GM21515 (cell line): ENCODE results near the gene LTBP1.
A peak's percentile ranks its signal among the peaks of the same experiment; 100 is the strongest.

Experiments used
- ATAC-seq: cut with Tn5 transposase; IDR thresholded peaks from one replicate; pipeline ENCODE4 v1.9.1; 2021; ENCODE audit not compliant: unreplicated experiment

LTBP1 gene

DNA sequence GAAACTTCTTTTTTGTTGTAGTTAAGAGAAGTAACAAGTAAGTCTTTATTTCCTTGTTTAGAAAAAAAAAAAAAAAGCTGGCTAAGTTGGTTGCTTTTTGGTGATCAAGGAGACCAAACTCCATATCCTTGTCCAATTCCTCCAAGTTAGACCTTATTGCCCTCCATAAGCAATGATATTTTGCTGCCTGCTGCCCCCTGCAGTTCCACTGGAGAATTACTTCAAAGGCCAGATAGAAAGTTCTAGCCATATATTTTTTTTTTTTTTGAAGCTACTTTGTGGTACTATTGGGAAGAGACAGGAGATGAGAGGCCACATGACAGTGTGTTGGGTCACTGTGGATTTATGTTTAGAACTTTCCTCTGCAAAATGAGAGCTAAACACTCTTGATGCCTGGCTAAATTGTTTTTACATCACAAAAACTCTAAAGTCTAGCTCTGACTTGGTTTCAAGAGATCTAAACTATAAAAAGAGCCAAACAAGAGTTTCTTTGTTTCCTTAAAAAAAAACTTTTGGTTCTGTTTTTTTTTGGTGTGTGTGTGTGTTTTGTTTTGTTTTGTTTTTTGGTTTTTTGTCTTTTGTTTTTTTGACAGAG lies 449.0 kb downstream of the LTBP1 start:
- ATAC-seq, result peak; percentile 54

DNA sequence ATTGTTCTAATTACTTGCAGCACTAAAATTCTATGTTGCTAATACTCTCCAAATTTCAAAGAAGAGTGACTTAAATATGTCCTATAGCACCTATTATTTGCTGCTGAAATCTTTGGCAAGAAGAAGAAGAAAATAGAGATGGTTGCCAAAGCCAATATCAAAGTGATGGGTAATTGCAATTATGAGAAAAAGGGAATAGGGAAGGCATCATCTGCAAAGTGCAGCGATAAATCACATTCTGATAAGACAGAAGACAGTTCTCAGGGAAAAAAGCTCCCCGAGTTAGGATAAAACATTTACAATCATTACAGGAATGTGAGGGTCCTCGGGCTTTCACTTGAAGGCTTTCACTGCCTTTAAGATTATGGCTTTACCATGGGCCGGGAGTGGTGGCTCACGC lies 457.6 kb downstream of the LTBP1 start:
- no peak for ATAC-seq

DNA sequence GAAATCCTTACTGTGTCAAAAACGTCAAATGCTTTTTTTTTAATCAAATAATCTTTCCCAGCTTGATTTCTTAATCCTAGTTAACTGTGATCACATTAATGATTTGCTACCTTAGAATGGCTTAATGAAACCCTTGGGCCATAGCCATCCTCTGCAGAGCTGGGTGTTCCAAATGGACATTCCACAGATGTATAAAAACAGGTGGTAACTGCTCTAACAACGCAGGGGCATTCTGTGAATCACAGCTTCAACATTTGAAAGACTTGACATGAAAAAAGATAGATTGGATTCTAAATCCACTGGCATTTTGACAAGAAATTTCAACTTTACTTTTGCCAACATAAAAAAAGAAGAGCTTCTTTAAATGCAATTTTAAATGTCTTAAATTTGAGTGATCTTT lies 459.9 kb downstream of the LTBP1 start:
- ATAC-seq, result no peak

DNA sequence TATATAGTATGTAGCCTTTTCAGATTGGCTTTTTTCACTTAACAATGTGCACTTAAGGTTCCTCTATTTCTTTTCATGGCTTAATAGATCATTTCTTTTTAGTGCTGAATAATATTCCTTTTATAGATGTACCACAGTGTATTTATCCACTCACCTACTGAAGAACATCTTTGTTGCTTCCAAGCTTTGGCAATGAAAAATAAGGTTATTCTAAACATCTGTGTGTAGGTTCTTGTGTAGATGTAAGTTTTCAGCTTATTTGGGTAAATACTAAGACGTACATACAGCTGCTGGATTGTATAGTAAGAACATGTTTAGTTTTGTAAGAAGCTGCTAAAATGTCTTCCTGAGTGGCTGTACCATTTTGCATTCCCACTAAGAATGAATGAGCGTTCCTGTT lies 461.4 kb downstream of the LTBP1 start:
- no peak for ATAC-seq

DNA sequence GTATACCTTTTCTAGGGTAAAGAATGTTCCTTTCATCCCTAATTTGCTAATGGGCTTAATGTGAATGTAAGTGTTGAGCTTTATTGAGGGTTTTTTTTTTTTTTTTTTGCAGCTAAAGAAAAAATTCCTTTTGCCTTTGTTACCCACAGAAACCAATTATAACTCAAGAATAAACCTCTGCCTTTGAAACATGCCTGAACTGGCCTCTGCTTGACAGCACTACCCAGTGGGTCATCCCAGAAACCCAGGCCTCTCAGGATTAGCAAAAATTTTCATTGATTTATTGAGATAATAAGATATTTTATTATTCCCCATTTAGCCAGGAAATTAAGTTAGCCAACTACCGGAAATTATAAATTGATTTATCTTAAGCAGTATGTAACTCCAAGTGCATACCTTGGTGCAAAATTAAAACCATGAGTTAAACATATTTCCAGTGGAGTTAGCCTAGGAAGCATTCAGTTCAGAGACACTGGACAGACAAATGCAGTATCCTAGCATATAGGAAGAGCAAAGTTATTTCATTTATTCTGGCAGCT lies 462.7 kb downstream of the LTBP1 start:
- no peak for ATAC-seq

DNA sequence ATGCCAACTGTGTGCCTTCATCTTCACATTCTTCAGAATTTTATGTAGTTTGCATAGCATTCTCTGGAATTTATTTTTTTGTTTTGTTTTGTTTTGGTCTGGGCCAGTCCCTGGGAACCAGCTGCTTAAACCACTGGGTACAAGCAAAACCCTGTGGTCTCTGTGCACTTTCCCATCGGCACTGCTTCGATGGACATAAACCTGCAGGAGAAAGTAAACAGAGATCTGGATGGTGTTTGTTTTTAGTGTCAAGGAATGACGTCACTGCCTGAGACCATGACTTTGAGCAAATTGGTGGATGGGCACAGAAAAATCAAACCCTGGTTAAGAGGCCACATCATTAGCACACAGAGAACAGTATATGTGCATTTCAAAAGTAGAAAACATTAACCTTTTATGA lies 465.0 kb downstream of the LTBP1 start:
- no peak for ATAC-seq

DNA sequence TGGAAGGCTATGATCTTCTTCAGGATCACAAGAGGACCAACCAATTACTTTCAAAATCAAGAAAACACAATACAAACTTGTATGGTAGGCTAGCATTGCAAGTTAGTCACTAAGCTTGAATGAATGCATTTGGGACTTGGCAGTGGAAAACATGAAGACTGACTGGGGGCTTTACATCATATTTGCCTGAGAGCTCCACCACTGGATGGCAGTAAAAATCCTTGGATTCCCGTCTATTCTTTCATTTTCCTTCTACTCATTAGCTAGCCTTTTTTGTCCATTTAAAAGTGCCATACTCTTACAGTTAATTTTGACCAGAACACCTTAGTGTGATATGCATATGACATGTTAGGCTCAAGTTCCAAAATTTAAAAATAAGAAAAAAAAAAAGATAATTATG lies 466.2 kb downstream of the LTBP1 start:
- ATAC-seq, result no peak

DNA sequence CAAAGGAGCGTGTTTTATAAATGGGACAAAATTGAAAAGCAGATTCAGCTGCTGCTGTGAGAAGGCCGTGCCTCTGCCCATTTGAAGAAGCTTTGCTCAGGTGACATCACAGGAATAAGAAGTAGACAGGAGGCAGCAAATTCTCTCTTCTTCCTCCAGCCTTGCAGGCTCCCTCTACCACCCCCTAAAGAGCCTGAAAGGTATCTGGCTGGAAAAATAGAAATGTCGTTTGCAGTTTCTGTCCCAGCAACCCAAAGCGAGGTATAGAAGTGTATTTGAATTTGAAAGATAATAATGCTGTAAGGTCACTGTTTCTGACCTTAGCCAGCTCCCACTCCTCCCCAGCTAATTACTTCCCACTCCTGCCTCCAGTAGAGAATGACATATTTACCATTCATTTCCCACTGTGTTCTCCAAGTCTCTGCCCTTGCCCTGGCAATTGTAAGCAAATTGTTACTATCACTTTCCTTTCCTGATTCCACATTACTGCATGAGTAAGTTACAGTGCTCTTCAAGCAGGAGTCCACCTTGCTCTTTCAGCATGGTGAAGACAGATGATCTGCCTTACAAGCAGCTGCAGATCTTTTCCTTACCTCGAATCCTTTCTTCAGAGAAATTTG lies 472.9 kb downstream of the LTBP1 start:
- ATAC-seq, result no peak

DNA sequence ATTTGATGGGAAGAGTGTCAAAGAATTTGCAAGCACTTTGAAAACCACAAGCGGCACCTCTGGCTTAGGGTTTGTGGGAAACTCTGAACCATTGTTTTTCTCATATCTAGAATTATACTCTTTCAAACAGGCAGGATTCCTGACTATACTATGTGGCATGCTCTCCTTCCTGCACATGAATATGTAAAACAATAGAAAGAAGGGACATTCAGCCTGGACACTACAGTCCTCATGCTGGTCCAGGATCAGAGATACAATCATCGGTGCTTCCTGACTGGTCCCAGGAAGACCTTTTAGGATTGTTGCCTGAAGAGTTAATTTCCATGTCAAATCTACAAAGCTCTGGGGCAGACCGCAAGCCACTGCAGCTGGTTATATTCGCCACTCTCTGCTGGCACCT lies 474.0 kb downstream of the LTBP1 start:
- ATAC-seq, result no peak

DNA sequence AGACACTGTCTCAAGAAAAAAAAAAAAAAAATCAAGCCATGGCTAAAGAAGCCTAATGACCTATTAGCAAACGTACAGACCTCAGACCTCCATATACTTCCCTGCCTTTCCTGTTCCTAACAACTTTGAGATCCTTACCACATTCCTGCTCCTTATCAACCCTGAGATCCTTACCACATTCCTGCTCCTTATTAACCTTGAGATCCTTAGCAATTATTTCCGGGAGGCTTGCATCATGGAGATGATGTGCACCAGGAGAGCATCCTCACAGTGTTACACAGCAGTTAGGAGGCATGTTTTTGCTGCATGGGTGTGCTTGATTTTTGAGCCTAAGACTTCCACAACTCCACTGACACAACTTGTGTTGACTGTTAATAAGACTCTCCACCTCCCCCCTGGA lies 475.1 kb downstream of the LTBP1 start:
- ATAC-seq, result no peak

DNA sequence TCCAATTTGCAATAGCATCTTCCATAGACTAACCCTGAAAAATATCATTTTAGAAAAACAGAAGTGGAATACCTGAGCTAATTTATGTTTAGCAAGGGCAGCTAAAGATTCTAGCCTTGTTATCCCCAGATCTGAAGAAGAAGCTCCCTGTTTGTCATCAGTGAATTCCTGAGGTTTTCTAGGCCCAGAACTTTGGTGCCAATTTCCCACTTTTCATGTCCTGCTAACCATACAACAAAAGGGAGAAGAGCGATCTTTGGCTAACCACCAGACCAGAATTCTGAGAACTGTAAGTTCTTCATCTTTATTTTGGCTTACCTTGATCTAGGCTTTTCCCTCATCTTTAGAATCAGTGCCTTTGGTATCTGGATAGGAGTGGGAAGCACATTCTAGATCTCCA lies 478.4 kb downstream of the LTBP1 start:
- no peak for ATAC-seq

DNA sequence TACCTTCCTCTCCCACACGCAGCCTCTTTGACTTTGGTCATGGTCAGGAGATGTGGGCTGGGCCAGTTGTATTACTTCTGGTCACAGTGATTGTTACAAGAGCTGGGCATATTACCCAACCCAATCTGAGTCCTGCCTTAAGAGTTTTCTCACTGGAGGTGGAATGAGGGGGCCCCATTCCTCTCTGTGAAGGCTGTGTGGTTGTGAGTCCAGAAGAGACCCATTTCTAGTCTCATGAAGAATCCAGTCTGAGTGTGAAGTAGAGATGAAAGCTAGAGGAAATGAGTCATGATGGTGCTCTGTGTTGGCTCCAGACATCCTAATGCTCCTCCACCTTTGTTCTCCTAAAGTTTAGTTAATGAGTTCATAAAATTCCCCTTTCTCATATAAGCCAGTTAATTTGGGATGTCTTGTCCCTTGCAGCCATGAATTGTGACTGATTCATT lies 478.9 kb downstream of the LTBP1 start:
- ATAC-seq, result no peak

DNA sequence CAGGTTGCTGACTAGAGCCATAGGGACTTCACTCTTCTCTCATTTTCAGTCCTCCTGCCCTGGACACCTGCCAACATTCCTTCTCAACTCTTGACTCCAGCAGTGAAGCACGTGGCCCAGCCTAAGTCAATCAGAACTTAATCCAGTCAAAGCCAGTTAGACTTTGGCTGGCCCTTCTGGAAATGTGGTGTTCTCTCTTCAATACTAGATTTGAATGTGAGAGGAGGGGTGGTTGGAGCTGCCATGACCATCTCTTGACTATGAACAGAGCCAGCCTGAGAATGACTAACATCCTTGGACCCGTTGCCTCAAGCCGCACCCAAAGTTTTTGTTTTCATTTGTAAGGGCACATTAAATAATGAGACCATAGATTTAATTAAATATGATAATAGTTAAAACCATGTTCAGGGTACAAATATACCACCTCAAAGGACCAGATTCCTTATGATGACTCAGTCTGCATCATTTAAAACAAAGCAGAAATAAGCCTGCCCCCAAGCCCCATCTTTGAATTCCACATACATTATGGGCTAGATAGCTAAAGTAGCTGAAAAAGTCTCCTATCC lies 480.0 kb downstream of the LTBP1 start:
- ATAC-seq, result no peak

DNA sequence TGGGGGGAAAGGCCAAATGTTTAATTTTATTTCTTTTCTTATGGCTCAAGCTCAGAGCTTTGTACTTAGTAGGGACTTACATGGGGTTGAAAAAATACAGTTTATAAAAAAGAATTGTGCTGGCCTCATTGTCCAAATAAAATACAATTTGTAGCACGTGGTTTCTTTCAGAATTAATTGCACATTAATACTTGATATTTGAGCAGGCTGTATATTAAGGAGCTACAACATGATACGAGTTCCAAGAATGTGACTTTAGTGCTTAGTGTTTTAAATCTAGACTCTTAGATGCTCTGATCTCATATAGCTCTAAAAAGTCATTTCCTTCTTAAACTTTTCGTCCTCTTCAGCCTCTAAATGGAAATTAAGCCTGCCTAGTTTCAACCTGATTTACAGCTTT lies 483.3 kb downstream of the LTBP1 start:
- no peak for ATAC-seq

DNA sequence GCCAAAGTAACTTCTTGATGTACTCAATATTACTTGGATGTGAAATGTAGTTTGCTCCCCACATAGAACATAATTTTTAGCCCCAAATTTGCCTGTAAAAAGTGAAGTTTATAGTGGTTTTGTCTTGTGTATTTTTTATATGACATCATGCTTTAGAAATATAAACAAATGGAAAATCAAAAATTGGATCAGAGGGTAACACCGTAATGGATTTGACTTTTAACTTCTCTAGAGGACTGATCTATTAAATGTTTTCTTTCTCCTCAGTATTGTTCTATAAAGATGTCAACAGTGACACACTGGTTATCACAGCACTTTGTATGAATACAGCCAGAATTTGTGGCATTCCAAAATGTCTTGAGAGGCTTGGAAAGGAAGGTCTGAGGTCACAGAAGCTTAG lies 484.1 kb downstream of the LTBP1 start:
- ATAC-seq, result no peak

DNA sequence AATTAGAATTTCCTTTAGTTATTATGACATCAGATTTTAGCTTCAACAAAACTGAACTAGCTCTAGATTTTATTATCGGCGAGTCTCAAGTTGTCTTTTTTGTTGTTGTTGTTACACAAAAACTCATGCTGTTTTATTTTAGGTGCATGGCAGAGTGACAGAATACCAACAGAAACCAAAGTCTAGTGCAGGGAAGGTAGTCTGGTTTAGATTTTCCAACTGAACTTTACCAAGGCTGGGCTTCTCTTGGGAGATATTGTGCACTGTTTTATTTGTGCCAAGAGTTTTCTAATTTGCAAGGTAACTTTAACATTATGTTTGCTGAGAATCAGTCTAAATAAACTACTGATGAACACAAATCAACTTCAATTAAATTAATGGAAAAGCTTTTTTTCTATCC lies 486.1 kb downstream of the LTBP1 start:
- ATAC-seq, result no peak

DNA sequence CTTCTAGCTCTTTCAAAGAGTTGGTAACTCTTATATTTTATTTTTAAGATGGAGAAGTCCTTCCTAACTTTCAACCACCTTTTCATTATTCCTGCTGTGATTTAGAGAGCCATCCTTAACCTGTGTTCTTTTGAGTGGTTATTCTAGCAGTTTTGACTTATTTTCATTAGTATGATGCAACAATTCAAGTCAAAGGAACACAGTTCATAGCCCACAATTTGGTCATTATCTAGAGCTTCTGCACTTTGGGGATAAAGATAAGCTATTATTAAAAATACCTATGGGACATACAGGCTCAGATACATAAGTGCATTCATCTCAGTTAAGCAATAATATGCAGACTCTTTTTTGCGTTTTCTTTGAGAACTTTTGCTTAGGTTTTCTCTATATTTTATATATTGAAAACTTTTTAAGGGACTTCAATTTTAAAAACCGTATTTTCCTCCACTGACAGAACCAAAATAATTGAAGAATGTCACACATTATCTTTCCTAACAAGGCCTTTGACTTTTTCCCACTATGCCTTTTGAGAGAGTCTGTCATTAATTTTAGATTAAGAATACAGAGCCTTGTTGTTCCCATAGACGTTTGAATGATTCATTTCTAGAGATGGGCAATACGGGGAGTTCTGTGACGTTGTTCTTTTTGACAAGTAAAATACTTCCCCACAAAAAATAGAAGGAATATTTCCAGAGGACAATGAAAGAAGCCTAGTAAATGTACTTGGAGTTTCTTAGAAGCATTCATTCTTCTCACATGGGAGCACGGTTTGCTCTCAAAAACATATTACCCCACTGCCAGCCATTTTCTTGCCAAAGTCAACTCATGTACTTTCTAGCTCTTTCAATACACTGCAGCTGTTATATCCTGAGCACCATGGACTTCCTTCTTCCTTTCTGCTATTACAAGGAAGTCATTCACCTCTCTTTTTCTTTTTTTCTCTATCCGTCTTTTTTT lies 486.8 kb downstream of the LTBP1 start:
- ATAC-seq, result no peak

DNA sequence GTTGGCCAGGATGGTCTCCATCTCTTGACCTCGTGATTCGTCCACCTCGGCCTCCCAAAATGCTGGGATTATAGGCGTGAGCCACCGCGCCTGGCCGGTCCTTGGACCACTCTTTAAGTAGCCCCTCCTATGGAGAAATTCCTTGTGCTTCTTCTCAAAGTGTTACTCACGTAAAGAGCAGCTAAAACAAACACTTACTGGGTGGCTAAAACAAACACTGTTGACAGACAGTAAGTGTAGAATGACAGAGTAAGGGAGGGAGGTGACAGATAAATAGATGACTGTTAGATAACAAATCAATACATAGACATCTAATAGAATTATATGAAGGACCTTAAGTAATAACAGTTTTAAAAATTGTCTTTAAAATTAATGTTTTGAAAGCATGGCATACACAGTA lies 488.8 kb downstream of the LTBP1 start:
- no peak for ATAC-seq

DNA sequence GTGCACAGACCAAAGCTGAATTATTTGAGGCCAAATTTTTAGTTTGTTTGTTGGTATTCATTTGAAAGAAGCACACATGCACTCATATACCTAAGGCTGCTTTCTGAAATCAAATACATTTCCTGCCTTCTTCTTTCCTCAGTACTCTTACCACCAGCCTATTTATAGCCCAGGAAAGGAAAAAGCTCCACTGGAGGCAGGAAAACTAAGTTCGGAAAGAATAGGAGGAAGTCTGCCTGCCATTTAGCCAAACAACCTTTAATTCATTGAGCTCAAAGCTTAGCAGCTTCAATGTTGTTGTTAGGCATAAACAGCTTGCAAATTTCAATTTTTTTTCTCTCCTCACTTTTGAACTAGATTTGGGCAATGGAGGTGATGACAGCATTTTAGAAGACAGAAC lies 489.3 kb downstream of the LTBP1 start:
- no peak for ATAC-seq

DNA sequence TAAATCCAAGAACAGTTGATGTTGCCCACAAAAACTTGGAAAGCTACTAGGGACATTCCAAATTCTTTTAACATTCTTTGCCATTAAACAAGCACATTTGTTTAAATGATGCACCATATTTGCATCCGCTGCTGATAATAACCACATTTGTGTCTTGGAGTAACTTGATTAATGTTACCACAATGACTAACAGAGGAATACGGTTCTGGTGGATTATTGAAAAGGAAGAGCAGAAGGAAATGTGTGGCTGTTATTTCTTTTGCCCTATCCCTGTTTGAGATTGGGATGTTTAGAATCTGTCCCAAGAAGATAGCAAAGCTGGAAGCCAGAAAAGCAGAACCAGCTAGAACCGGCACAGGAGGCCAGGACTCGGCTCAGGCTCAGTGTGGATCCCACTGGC lies 490.5 kb downstream of the LTBP1 start:
- ATAC-seq, result no peak

DNA sequence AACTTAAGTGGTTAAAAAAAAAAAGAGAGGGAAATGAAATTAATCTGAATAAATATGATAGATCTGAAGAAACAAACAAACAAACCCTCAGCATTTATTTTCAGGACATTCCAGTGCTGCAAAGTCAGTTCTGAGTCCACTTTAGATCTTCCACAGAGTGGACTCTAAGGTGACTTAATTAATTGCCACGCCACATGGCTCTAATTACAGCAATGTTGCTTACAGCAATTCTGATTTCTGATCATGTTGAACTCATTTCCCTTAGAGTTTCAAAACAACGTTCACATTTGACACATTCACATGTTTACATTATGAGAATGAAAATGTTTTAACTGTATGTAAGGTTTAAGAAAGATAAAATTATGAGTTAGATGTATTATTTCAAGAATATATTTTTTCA lies 491.1 kb downstream of the LTBP1 start:
- ATAC-seq, result no peak
